HG03280 (cell line): ENCODE results near the gene TSHZ2.

Experiments
- ATAC-seq: cut with Tn5 transposase; IDR thresholded peaks from one replicate; pipeline ENCODE4 v1.9.1; 2021; ENCODE audit warnings: mild to moderate bottlenecking, moderate library complexity; ENCODE audit not compliant: unreplicated experiment

Gene TSHZ2

GRCh38 chr20:53055367-53056067 lies 83.4 kb downstream of the TSHZ2 start:
- ATAC-seq = no peak

GRCh38 chr20:53057579-53057978 lies 85.4 kb downstream of the TSHZ2 start:
- ATAC-seq = no peak

GRCh38 chr20:53059848-53060247 lies 87.7 kb downstream of the TSHZ2 start:
- no peak for ATAC-seq

GRCh38 chr20:53061192-53062108 lies 89.3 kb downstream of the TSHZ2 start:
- ATAC-seq = no peak

GRCh38 chr20:53064935-53065334 lies 92.8 kb downstream of the TSHZ2 start:
- ATAC-seq = no peak

- no peak for ATAC-seq
Observed at GRCh38 chr20:53068241-53068640, 96.1 kb downstream of the TSHZ2 start.

GRCh38 chr20:53069132-53069531 lies 97.0 kb downstream of the TSHZ2 start:
- ATAC-seq = no peak

GRCh38 chr20:53070224-53070623 lies 98.1 kb downstream of the TSHZ2 start:
- ATAC-seq = no peak

GRCh38 chr20:53070706-53071392 lies 98.7 kb downstream of the TSHZ2 start:
- no peak for ATAC-seq

- ATAC-seq = no peak
Observed at GRCh38 chr20:53071833-53072232, 99.7 kb downstream of the TSHZ2 start.

GRCh38 chr20:53072923-53073579 lies 100.9 kb downstream of the TSHZ2 start:
- no peak for ATAC-seq

GRCh38 chr20:53073636-53074415 lies 101.7 kb downstream of the TSHZ2 start:
- ATAC-seq = no peak

GRCh38 chr20:53074811-53075314 lies 102.7 kb downstream of the TSHZ2 start:
- ATAC-seq = no peak

GRCh38 chr20:53076668-53077067 lies 104.5 kb downstream of the TSHZ2 start:
- no peak for ATAC-seq

GRCh38 chr20:53077373-53078205 lies 105.4 kb downstream of the TSHZ2 start:
- ATAC-seq = no peak

- no peak for ATAC-seq
Observed at GRCh38 chr20:53078761-53079160, 106.6 kb downstream of the TSHZ2 start.

GRCh38 chr20:53079261-53079691 lies 107.1 kb downstream of the TSHZ2 start:
- no peak for ATAC-seq

GRCh38 chr20:53079828-53080686 lies 107.9 kb downstream of the TSHZ2 start:
- no peak for ATAC-seq
